H9 (cell line): ENCODE measurements around the gene UBE2E1. TPM values are rescaled to one million over a fixed set of nuclear protein-coding genes. Genes with fewer than 3 reads are reported as not detected.

Experiments used
- DNase-seq: peaks from one replicate; pipeline ENCODE4 v3.0.0-alpha.2; 2017
- H2AFZ ChIP-seq: one replicate; pipeline ENCODE4 v1.6.1; 2013; ENCODE audit warnings: mild to moderate bottlenecking, low read length, control low read depth, moderate library complexity
- H2AK5ac ChIP-seq: 2 replicates; pipeline ENCODE4 v1.6.1; 2013; ENCODE audit warnings: low read length, control low read depth, mixed read lengths; ENCODE audit not compliant: insufficient read length
- H2BK120ac ChIP-seq: one replicate; pipeline ENCODE4 v1.6.1; 2013; ENCODE audit warnings: low read depth, mild to moderate bottlenecking, low read length, control low read depth, inconsistent platforms; ENCODE audit not compliant: poor library complexity, severe bottlenecking
- H2BK12ac ChIP-seq: 2 replicates; pipeline ENCODE4 v1.6.1; 2013; ENCODE audit warnings: low read length, control low read depth, mixed read lengths, low read depth; ENCODE audit not compliant: insufficient read length
- H2BK15ac ChIP-seq: 2 replicates; pipeline ENCODE4 v1.6.1; 2013; ENCODE audit warnings: low read depth, low read length, control low read depth
- H2BK20ac ChIP-seq: one replicate; pipeline ENCODE4 v1.6.1; 2013; ENCODE audit warnings: low read depth, mild to moderate bottlenecking, low read length, control low read depth, inconsistent platforms; ENCODE audit not compliant: poor library complexity, severe bottlenecking
- H2BK5ac ChIP-seq: 2 replicates; pipeline ENCODE4 v1.6.1; 2013; ENCODE audit warnings: low read length, control low read depth, mixed read lengths; ENCODE audit not compliant: insufficient read length
- H3K14ac ChIP-seq: 2 replicates; pipeline ENCODE4 v1.6.1; 2013; ENCODE audit warnings: low read length, control low read depth; ENCODE audit not compliant: insufficient read depth
- H3K18ac ChIP-seq: 2 replicates; pipeline ENCODE4 v1.6.1; 2013; ENCODE audit warnings: low read depth, mild to moderate bottlenecking, mixed read lengths, low read length, control low read depth; ENCODE audit not compliant: insufficient read length
- H3K23ac ChIP-seq: 2 replicates; pipeline ENCODE4 v1.6.1; 2013; ENCODE audit warnings: low read length, control low read depth, mixed read lengths, low read depth; ENCODE audit not compliant: insufficient read length
- H3K23me2 ChIP-seq: 2 replicates; pipeline ENCODE4 v1.6.1; 2013; ENCODE audit warnings: low read depth, mild to moderate bottlenecking, mixed read lengths, low read length, control low read depth; ENCODE audit not compliant: insufficient read length, poor library complexity, severe bottlenecking
- H3K27ac ChIP-seq: 2 replicates; pipeline ENCODE4 v1.5.1; 2013; ENCODE audit warnings: low read length, control low read depth, mixed read lengths, low read depth; ENCODE audit not compliant: insufficient read length
- H3K27me3 ChIP-seq: 2 replicates; pipeline ENCODE4 v1.6.1; 2013; ENCODE audit warnings: low read length, control low read depth, inconsistent platforms; ENCODE audit not compliant: insufficient read depth
- H3K4ac ChIP-seq: 2 replicates; pipeline ENCODE4 v1.6.1; 2013; ENCODE audit warnings: low read depth, mild to moderate bottlenecking, control low read depth, inconsistent platforms, low read length, moderate library complexity
- H3K4me1 ChIP-seq: 2 replicates; pipeline ENCODE4 v1.6.1; 2013; ENCODE audit warnings: low read length, control low read depth, inconsistent platforms; ENCODE audit not compliant: insufficient read depth
- H3K4me2 ChIP-seq: 2 replicates; pipeline ENCODE4 v1.6.1; 2013; ENCODE audit warnings: low read length, control low read depth, mixed read lengths; ENCODE audit not compliant: insufficient read length, insufficient read depth
- H3K56ac ChIP-seq: 2 replicates; pipeline ENCODE4 v1.6.1; 2013; ENCODE audit warnings: low read depth, mild to moderate bottlenecking, mixed read lengths, low read length, control low read depth; ENCODE audit not compliant: insufficient read length
- H3K79me1 ChIP-seq: 2 replicates; pipeline ENCODE4 v1.6.1; 2013; ENCODE audit warnings: low read depth, mild to moderate bottlenecking, moderate library complexity, low read length, control low read depth, inconsistent platforms; ENCODE audit not compliant: insufficient read depth, poor library complexity, severe bottlenecking
- H3K79me2 ChIP-seq: 2 replicates; pipeline ENCODE4 v1.6.1; 2013; ENCODE audit warnings: low read length, control low read depth, inconsistent platforms; ENCODE audit not compliant: insufficient read depth
- H3K9ac ChIP-seq: 2 replicates; pipeline ENCODE4 v1.6.1; 2013; ENCODE audit warnings: low read length, control low read depth, mixed read lengths; ENCODE audit not compliant: insufficient read length; ENCODE audit errors: extremely low read depth
- H3K9me3 ChIP-seq: one replicate; pipeline ENCODE4 v1.6.1; 2013; ENCODE audit warnings: low read depth, low read length, inconsistent platforms; ENCODE audit not compliant: control insufficient read depth
- H3T11ph ChIP-seq: one replicate; pipeline ENCODE4 v1.6.1; 2013; ENCODE audit warnings: mild to moderate bottlenecking, low read length, control low read depth, inconsistent platforms
- H4K20me1 ChIP-seq: one replicate; pipeline ENCODE4 v1.6.1; 2013; ENCODE audit not compliant: control insufficient read depth, insufficient read length, insufficient read depth
- H4K5ac ChIP-seq: 2 replicates; pipeline ENCODE4 v1.6.1; 2013; ENCODE audit warnings: low read depth, mild to moderate bottlenecking, mixed read lengths, low read length, control low read depth; ENCODE audit not compliant: insufficient read length
- H4K8ac ChIP-seq: replicated peaks from 2 replicates; pipeline ENCODE4 v1.6.1; 2013; ENCODE audit warnings: low read length, control low read depth, mixed read lengths, low read depth; ENCODE audit not compliant: insufficient read length
- H4K91ac ChIP-seq: 2 replicates; pipeline ENCODE4 v1.6.1; 2013; ENCODE audit warnings: low read depth, mild to moderate bottlenecking, moderate library complexity, mixed read lengths, low read length, control low read depth; ENCODE audit not compliant: insufficient read length
- H3K27ac Mint-ChIP-seq, 3 experiments: 2 replicates in 2 of 3; 3 replicates in 1 of 3; pipeline ENCODE4 v1.8.0; 2020 to 2021; ENCODE audit warnings: mixed read lengths in 3 of 3, mild to moderate bottlenecking in 1 of 3, moderate library complexity in 1 of 3
- H3K27me3 Mint-ChIP-seq: 2 replicates; pipeline ENCODE4 v1.8.0; 2021; ENCODE audit warnings: low read depth, mild to moderate bottlenecking, moderate library complexity, mixed read lengths
- H3K36me3 Mint-ChIP-seq, 3 experiments: 2 replicates in 2 of 3; 3 replicates in 1 of 3; pipeline ENCODE4 v1.8.0; 2020 to 2021; ENCODE audit warnings: low read depth in 3 of 3, mixed read lengths in 3 of 3; ENCODE audit not compliant: insufficient read depth in 1 of 3
- H3K4me1 Mint-ChIP-seq, 2 experiments: 2 replicates each; pipeline ENCODE4 v1.8.0; 2020; ENCODE audit warnings: mixed read lengths in 2 of 2
- H3K4me3 Mint-ChIP-seq, 2 experiments: 2 replicates in 1 of 2; 3 replicates in 1 of 2; pipeline ENCODE4 v1.8.0; 2020 to 2021; ENCODE audit warnings: mild to moderate bottlenecking in 2 of 2, mixed read lengths in 2 of 2, moderate library complexity in 1 of 2
- H3K9me3 Mint-ChIP-seq, 2 experiments: 2 replicates in 1 of 2; 3 replicates in 1 of 2; pipeline ENCODE4 v1.8.0; 2020; ENCODE audit warnings: mild to moderate bottlenecking in 2 of 2, mixed read lengths in 2 of 2, moderate library complexity in 1 of 2
- CTCF ChIP-seq: fragments of 200-600 bp; sonication (generic); conservative IDR thresholded peaks from 3 replicates; pipeline ENCODE4 v1.8.0; 2021; ENCODE audit warnings: antibody characterized with exemption, mild to moderate bottlenecking
- WGBS: extraction: QIAGEN DNeasy Blood & Tissue Kit; methylation state at CpG from one replicate; pipeline ENCODE4 v1.1.7; 2013; ENCODE audit warnings: missing lambda C conversion rate, low lambda C conversion rate, mixed read lengths; ENCODE audit not compliant: insufficient read length; ENCODE audit errors: extremely low coverage; 5-methylcytosine and 5-hydroxymethylcytosine counted together
- total RNA-seq: library from RNA; stranded (reverse); gene quantifications from 2 replicates; pipeline ENCODE4 v1.2.1, GENCODE V29; 2021

The UBE2E1 gene
- total RNA-seq, 1 experiment from 2014 or later: 142 TPM

GRCh38 chr3:23760325-23760724 lies 45.4 kb upstream of the UBE2E1 start:
- Histone ChIP-seq H2BK15ac (no peak overlapping the region), H3K4ac (no peak overlapping the region), H2BK12ac (no peak overlapping the region), H3T11ph (no peak overlapping the region), H3K4me2 (no peak overlapping the region), H2AK5ac (no peak overlapping the region), H4K20me1 (no peaks in the 10 kb centered on the region), H3K27ac (no peak overlapping the region), H3K79me1 (no peaks in the 10 kb centered on the region), H3K14ac (no peak overlapping the region), H3K23me2 (no peaks in the 10 kb centered on the region), H2BK20ac (no peak overlapping the region), H2AFZ (no peak overlapping the region), H2BK120ac (no peak overlapping the region), H3K23ac (no peak overlapping the region), H3K4me1 (peaks cover 3% of the 10 kb centered on the region; the same call in 1 of the 2 replicates), H3K56ac (no peak overlapping the region), H4K91ac (no peak overlapping the region), H4K5ac (no peak overlapping the region), H3K9me3 (no peaks in the 10 kb centered on the region), H3K18ac (no peak overlapping the region), H2BK5ac (no peak overlapping the region), H3K79me2 (no peaks in the 10 kb centered on the region), H3K27me3 (no peaks in the 10 kb centered on the region), H3K9ac (no peak overlapping the region), H4K8ac (no peak overlapping the region)
- DNase-seq: no peak
- Mint-ChIP-seq H3K9me3 (no peaks in the 10 kb centered on the region), H3K27ac (no peak overlapping the region; a peak in 1 of 7 replicates), H3K36me3 (no peaks in the 10 kb centered on the region), H3K4me1 (peaks cover 42 to 49% of the 10 kb centered on the region in 2 experiments), H3K27me3 (no peaks in the 10 kb centered on the region; the same call in 1 of the 2 replicates), H3K4me3 (no peak overlapping the region)
- WGBS: no CpG with 5 or more reads among the region's 3 CpGs
- TF ChIP-seq CTCF: no peak
